Coronary artery (tissue), 2 donors: Measurements from ENCODE around the gene HAUS8.
"Not testable (repeated sequence)": the region's sequence is repeated elsewhere in the genome, so short reads cannot be mapped to it uniquely, and the experiment has no call there.

Source experiments
- DNase-seq: peaks from one replicate; pipeline ENCODE4 v3.0.0-alpha.2; 2017; ENCODE audit warnings: low spot score
- H3K27ac ChIP-seq, 2 donors: fragments of 200-600 bp; sonication (generic); one replicate each; pipeline ENCODE4 v1.5.1; 2016 to 2019
- H3K4me3 ChIP-seq: fragments of 200-600 bp; sonication (generic); 2 replicates; pipeline ENCODE4 v1.5.1; 2016; ENCODE audit warnings: mild to moderate bottlenecking, moderate library complexity
- CTCF ChIP-seq: fragments of 200-600 bp; sonication (generic); IDR thresholded peaks from one replicate; pipeline ENCODE4 v1.5.1; 2019; ENCODE audit warnings: antibody characterized with exemption

The HAUS8 gene

DNA sequence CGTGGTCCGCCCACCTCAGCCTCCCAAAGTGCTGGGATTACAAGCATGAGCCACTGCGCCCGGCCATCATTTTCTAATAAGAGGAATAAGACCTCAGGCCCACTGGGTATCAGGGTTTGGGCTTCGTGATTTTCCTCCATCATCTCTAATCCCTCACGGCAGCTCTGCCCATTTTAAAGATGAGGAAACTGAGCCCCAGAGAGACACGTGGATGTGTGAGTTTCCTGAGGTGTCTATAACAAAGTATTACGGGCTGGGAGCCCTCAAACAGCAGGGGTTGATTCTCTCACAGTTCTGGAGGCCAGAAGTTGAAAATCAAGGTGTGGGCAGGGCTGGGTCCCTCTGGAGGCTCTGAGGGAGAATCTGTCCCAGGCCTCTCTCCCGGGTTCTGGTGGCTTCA is 34.0 kb upstream of the HAUS8 start:
- no peak for DNase-seq
- Histone ChIP-seq H3K27ac (peak overlapping the region; percentile 17 to 64), H3K4me3 (no peak overlapping the region)
- TF ChIP-seq CTCF, result no peak

GRCh38 chr19:17108453-17108784 is 33.2 kb upstream of the HAUS8 start:
- no peak for TF ChIP-seq CTCF
- H3K4me3 ChIP-seq, result peak overlapping the region; percentile 42
- DNase-seq, result no peak
- peak overlapping the region; percentile 89 to 93 for H3K27ac ChIP-seq

DNA sequence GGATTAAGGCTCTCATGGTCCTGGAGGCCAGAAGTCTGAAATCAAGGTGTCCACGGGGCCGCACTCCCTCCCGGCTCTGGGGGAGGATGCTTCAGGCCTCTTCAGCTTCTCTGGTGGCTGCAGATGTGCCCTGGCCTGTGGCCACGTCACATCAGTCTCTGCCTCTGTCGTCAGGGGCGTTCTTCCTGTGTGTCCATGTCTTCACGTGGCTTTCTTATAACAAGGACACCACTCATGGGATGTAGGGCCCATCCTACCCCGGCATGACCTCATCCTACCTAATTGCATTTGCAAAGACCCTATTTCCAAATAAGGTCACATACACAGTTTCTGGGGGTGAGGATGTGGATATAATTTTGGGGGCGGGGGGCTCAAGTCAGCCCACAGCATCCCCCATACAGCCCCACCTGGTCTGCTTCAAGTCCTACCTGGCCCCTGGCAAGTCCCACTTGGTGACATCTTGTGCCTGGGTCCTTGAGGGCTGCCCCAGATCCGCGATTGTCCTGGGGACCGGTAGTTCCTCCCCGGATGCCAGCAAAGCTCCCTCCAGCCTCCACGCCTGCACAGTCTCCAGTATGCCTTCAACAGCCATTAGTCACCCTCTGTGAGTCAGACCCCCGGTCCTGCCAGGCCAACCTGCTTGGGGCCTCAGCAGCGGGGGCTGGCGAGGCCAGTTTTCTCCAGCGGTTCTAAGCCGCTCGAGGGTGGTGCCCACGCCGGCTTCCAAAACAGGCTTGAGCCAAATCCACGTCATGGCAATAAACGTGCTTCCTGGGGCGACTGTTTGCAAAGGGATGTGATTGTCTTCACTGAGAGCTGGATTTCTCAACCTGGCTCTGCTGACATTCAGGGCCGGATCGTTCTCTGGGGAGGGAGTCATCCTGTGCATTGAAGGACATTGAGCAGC is 32.5 kb upstream of the HAUS8 start:
- Histone ChIP-seq H3K27ac (peak overlapping the region; percentile 89 to 93), H3K4me3 (peak overlapping the region; percentile 42)
- peak; percentile 97 for DNase-seq
- no peak for TF ChIP-seq CTCF

DNA sequence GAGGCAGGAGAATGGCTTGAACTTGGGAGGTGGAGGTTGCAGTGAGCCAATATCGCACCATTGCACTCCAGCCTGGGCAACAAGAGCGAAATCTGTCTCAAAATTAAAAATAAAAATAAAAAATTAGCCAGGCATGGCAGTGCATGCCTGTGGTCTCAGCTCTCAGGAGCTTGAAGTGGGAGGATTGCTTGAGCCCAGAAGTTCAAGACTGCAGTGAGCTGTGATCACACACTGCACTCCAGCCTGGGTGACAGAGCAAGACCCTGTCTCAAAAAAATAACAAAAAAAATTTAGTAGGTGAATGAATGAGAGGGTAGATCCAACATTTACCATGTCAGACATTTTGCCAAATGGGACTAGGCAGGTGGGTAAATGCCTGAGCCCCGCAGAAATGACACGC is 31.7 kb upstream of the HAUS8 start:
- peak overlapping the region; percentile 89 to 93 for H3K27ac ChIP-seq
- H3K4me3 ChIP-seq, DNase-seq: not testable (repeated sequence)

- H3K27ac ChIP-seq, result peak overlapping the region in 1 of 2 donors; percentile 54
Observed at GRCh38 chr19:17105556-17105955, 30.3 kb upstream of the HAUS8 start.

GRCh38 chr19:17104679-17105078 is 29.4 kb upstream of the HAUS8 start:
- DNase-seq, result no peak
- H3K4me3 ChIP-seq, result no peak overlapping the region
- no peak overlapping the region for H3K27ac ChIP-seq
- TF ChIP-seq CTCF, result no peak

More at GRCh38 chr19:17105556-17105955, 30.3 kb upstream of the HAUS8 start:
- DNase-seq, result no peak
- no peak overlapping the region for H3K4me3 ChIP-seq
- TF ChIP-seq CTCF, result no peak

DNA sequence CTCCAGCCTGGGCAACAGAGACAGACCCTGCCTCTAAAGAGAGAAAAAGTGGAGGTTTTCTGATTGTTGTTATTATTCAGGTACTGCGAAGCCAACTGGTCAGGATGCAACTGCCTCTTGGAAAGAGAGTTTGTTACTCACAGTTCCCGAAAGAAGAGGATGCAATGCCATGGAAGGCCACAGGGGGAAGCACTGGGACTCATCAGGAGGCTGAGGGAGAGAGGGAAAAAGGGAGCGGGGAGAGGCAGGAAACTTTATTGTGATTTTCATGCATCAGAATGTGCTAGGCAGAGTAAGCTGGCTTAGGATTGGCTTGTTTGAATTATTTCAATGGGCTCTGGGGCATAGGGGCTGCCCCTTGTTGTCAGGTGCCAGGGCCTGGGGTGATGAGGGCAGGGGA is 27.9 kb upstream of the HAUS8 start:
- no peak for TF ChIP-seq CTCF
- DNase-seq, result no peak
- peak overlapping the region in 1 of 2 donors; percentile 28 for H3K27ac ChIP-seq

More for the DNA sequence above, 27.9 kb upstream of the HAUS8 start:
- no peak overlapping the region for H3K4me3 ChIP-seq
